H9 (cell line): ENCODE measurements around the gene RANGRF. TPM values are rescaled to one million over a fixed set of nuclear protein-coding genes. Genes with fewer than 3 reads are reported as not detected.

ENCODE experiments used
- DNase-seq: peaks from one replicate; pipeline ENCODE4 v3.0.0-alpha.2; 2017
- H2AFZ ChIP-seq: one replicate; pipeline ENCODE4 v1.6.1; 2013; ENCODE audit warnings: mild to moderate bottlenecking, low read length, control low read depth, moderate library complexity
- H2AK5ac ChIP-seq: 2 replicates; pipeline ENCODE4 v1.6.1; 2013; ENCODE audit warnings: low read length, control low read depth, mixed read lengths; ENCODE audit not compliant: insufficient read length
- H2BK120ac ChIP-seq: one replicate; pipeline ENCODE4 v1.6.1; 2013; ENCODE audit warnings: low read depth, mild to moderate bottlenecking, low read length, control low read depth, inconsistent platforms; ENCODE audit not compliant: poor library complexity, severe bottlenecking
- H2BK12ac ChIP-seq: 2 replicates; pipeline ENCODE4 v1.6.1; 2013; ENCODE audit warnings: low read length, control low read depth, mixed read lengths, low read depth; ENCODE audit not compliant: insufficient read length
- H2BK15ac ChIP-seq: 2 replicates; pipeline ENCODE4 v1.6.1; 2013; ENCODE audit warnings: low read depth, low read length, control low read depth
- H2BK20ac ChIP-seq: one replicate; pipeline ENCODE4 v1.6.1; 2013; ENCODE audit warnings: low read depth, mild to moderate bottlenecking, low read length, control low read depth, inconsistent platforms; ENCODE audit not compliant: poor library complexity, severe bottlenecking
- H2BK5ac ChIP-seq: 2 replicates; pipeline ENCODE4 v1.6.1; 2013; ENCODE audit warnings: low read length, control low read depth, mixed read lengths; ENCODE audit not compliant: insufficient read length
- H3K14ac ChIP-seq: 2 replicates; pipeline ENCODE4 v1.6.1; 2013; ENCODE audit warnings: low read length, control low read depth; ENCODE audit not compliant: insufficient read depth
- H3K18ac ChIP-seq: 2 replicates; pipeline ENCODE4 v1.6.1; 2013; ENCODE audit warnings: low read depth, mild to moderate bottlenecking, mixed read lengths, low read length, control low read depth; ENCODE audit not compliant: insufficient read length
- H3K23ac ChIP-seq: 2 replicates; pipeline ENCODE4 v1.6.1; 2013; ENCODE audit warnings: low read length, control low read depth, mixed read lengths, low read depth; ENCODE audit not compliant: insufficient read length
- H3K23me2 ChIP-seq: 2 replicates; pipeline ENCODE4 v1.6.1; 2013; ENCODE audit warnings: low read depth, mild to moderate bottlenecking, mixed read lengths, low read length, control low read depth; ENCODE audit not compliant: insufficient read length, poor library complexity, severe bottlenecking
- H3K27ac ChIP-seq: 2 replicates; pipeline ENCODE4 v1.5.1; 2013; ENCODE audit warnings: low read length, control low read depth, mixed read lengths, low read depth; ENCODE audit not compliant: insufficient read length
- H3K27me3 ChIP-seq: 2 replicates; pipeline ENCODE4 v1.6.1; 2013; ENCODE audit warnings: low read length, control low read depth, inconsistent platforms; ENCODE audit not compliant: insufficient read depth
- H3K4ac ChIP-seq: 2 replicates; pipeline ENCODE4 v1.6.1; 2013; ENCODE audit warnings: low read depth, mild to moderate bottlenecking, control low read depth, inconsistent platforms, low read length, moderate library complexity
- H3K4me1 ChIP-seq: 2 replicates; pipeline ENCODE4 v1.6.1; 2013; ENCODE audit warnings: low read length, control low read depth, inconsistent platforms; ENCODE audit not compliant: insufficient read depth
- H3K4me2 ChIP-seq: 2 replicates; pipeline ENCODE4 v1.6.1; 2013; ENCODE audit warnings: low read length, control low read depth, mixed read lengths; ENCODE audit not compliant: insufficient read length, insufficient read depth
- H3K56ac ChIP-seq: 2 replicates; pipeline ENCODE4 v1.6.1; 2013; ENCODE audit warnings: low read depth, mild to moderate bottlenecking, mixed read lengths, low read length, control low read depth; ENCODE audit not compliant: insufficient read length
- H3K79me1 ChIP-seq: 2 replicates; pipeline ENCODE4 v1.6.1; 2013; ENCODE audit warnings: low read depth, mild to moderate bottlenecking, moderate library complexity, low read length, control low read depth, inconsistent platforms; ENCODE audit not compliant: insufficient read depth, poor library complexity, severe bottlenecking
- H3K79me2 ChIP-seq: 2 replicates; pipeline ENCODE4 v1.6.1; 2013; ENCODE audit warnings: low read length, control low read depth, inconsistent platforms; ENCODE audit not compliant: insufficient read depth
- H3K9ac ChIP-seq: 2 replicates; pipeline ENCODE4 v1.6.1; 2013; ENCODE audit warnings: low read length, control low read depth, mixed read lengths; ENCODE audit not compliant: insufficient read length; ENCODE audit errors: extremely low read depth
- H3K9me3 ChIP-seq: one replicate; pipeline ENCODE4 v1.6.1; 2013; ENCODE audit warnings: low read depth, low read length, inconsistent platforms; ENCODE audit not compliant: control insufficient read depth
- H3T11ph ChIP-seq: one replicate; pipeline ENCODE4 v1.6.1; 2013; ENCODE audit warnings: mild to moderate bottlenecking, low read length, control low read depth, inconsistent platforms
- H4K20me1 ChIP-seq: one replicate; pipeline ENCODE4 v1.6.1; 2013; ENCODE audit not compliant: control insufficient read depth, insufficient read length, insufficient read depth
- H4K5ac ChIP-seq: 2 replicates; pipeline ENCODE4 v1.6.1; 2013; ENCODE audit warnings: low read depth, mild to moderate bottlenecking, mixed read lengths, low read length, control low read depth; ENCODE audit not compliant: insufficient read length
- H4K8ac ChIP-seq: replicated peaks from 2 replicates; pipeline ENCODE4 v1.6.1; 2013; ENCODE audit warnings: low read length, control low read depth, mixed read lengths, low read depth; ENCODE audit not compliant: insufficient read length
- H4K91ac ChIP-seq: 2 replicates; pipeline ENCODE4 v1.6.1; 2013; ENCODE audit warnings: low read depth, mild to moderate bottlenecking, moderate library complexity, mixed read lengths, low read length, control low read depth; ENCODE audit not compliant: insufficient read length
- H3K27ac Mint-ChIP-seq, 3 experiments: 2 replicates in 2 of 3; 3 replicates in 1 of 3; pipeline ENCODE4 v1.8.0; 2020 to 2021; ENCODE audit warnings: mixed read lengths in 3 of 3, mild to moderate bottlenecking in 1 of 3, moderate library complexity in 1 of 3
- H3K27me3 Mint-ChIP-seq: 2 replicates; pipeline ENCODE4 v1.8.0; 2021; ENCODE audit warnings: low read depth, mild to moderate bottlenecking, moderate library complexity, mixed read lengths
- H3K36me3 Mint-ChIP-seq, 3 experiments: 2 replicates in 2 of 3; 3 replicates in 1 of 3; pipeline ENCODE4 v1.8.0; 2020 to 2021; ENCODE audit warnings: low read depth in 3 of 3, mixed read lengths in 3 of 3; ENCODE audit not compliant: insufficient read depth in 1 of 3
- H3K4me1 Mint-ChIP-seq, 2 experiments: 2 replicates each; pipeline ENCODE4 v1.8.0; 2020; ENCODE audit warnings: mixed read lengths in 2 of 2
- H3K4me3 Mint-ChIP-seq, 2 experiments: 2 replicates in 1 of 2; 3 replicates in 1 of 2; pipeline ENCODE4 v1.8.0; 2020 to 2021; ENCODE audit warnings: mild to moderate bottlenecking in 2 of 2, mixed read lengths in 2 of 2, moderate library complexity in 1 of 2
- H3K9me3 Mint-ChIP-seq, 2 experiments: 2 replicates in 1 of 2; 3 replicates in 1 of 2; pipeline ENCODE4 v1.8.0; 2020; ENCODE audit warnings: mild to moderate bottlenecking in 2 of 2, mixed read lengths in 2 of 2, moderate library complexity in 1 of 2
- CTCF ChIP-seq: fragments of 200-600 bp; sonication (generic); conservative IDR thresholded peaks from 3 replicates; pipeline ENCODE4 v1.8.0; 2021; ENCODE audit warnings: antibody characterized with exemption, mild to moderate bottlenecking
- WGBS: extraction: QIAGEN DNeasy Blood & Tissue Kit; methylation state at CpG from one replicate; pipeline ENCODE4 v1.1.7; 2013; ENCODE audit warnings: missing lambda C conversion rate, low lambda C conversion rate, mixed read lengths; ENCODE audit not compliant: insufficient read length; ENCODE audit errors: extremely low coverage; 5-methylcytosine and 5-hydroxymethylcytosine counted together
- total RNA-seq: library from RNA; stranded (reverse); gene quantifications from 2 replicates; pipeline ENCODE4 v1.2.1, GENCODE V29; 2021

RANGRF gene
- total RNA-seq, 1 experiment from 2014 or later, result 36.9 TPM

- no peak overlapping the region for H3K23ac ChIP-seq
- no peak overlapping the region for H2AK5ac ChIP-seq
- peaks cover 2% of the 10 kb centered on the region; the same call in 1 of the 2 replicates for H3K4me1 ChIP-seq
- no peaks in the 10 kb centered on the region for H4K20me1 ChIP-seq
- WGBS, result no CpG with 5 or more reads among the region's 8 CpGs
- Mint-ChIP-seq H3K27me3 (no peaks in the 10 kb centered on the region), H3K9me3 (no peaks in the 10 kb centered on the region), H3K4me1 (peaks cover 9 to 12% of the 10 kb centered on the region in 2 experiments), H3K36me3 (peaks cover 32 to 55% (median 53%) of the 10 kb centered on the region in 3 experiments; a peak in 6 of 7 replicates), H3K4me3 (no peak overlapping the region), H3K27ac (peak overlapping the region in 1 of 3 experiments; percentile 72; a peak in 2 of 7 replicates)
- no peak overlapping the region for H4K8ac ChIP-seq
- H3K9ac ChIP-seq, result no peak overlapping the region
- no peak overlapping the region for H2BK5ac ChIP-seq
- no peak overlapping the region for H3K4me2 ChIP-seq
- no peak overlapping the region for H3K4ac ChIP-seq
- no peak overlapping the region for H2BK20ac ChIP-seq
- H3K27me3 ChIP-seq, result no peaks in the 10 kb centered on the region
- H3K56ac ChIP-seq, result no peak overlapping the region
- H4K5ac ChIP-seq, result no peak overlapping the region
- H3K9me3 ChIP-seq, result no peaks in the 10 kb centered on the region
- no peak overlapping the region for H3T11ph ChIP-seq
- DNase-seq, result no peak
- H3K79me2 ChIP-seq, result peaks cover 25% of the 10 kb centered on the region; the same call in 1 of the 2 replicates
- H2AFZ ChIP-seq, result no peak overlapping the region
- H2BK12ac ChIP-seq, result no peak overlapping the region
- no peak overlapping the region for H2BK15ac ChIP-seq
- H3K23me2 ChIP-seq, result peaks cover 6% of the 10 kb centered on the region
- no peak overlapping the region for H3K18ac ChIP-seq
- peaks cover 7% of the 10 kb centered on the region for H3K79me1 ChIP-seq
- TF ChIP-seq CTCF, result peak; percentile 28; the same call in 2 of the 3 replicates
- H3K27ac ChIP-seq, result no peak overlapping the region
- no peak overlapping the region for H3K14ac ChIP-seq
- H4K91ac ChIP-seq, result no peak overlapping the region
- H2BK120ac ChIP-seq, result no peak overlapping the region
These were observed 34.7 kb upstream of the RANGRF start for GRCh38 chr17:8253801-8254200.
